Effector CD4-positive, alpha-beta T cell (primary cell): ENCODE data around the gene DPP6.

Experiments used
- DNase-seq: peaks from one replicate; pipeline ENCODE4 v3.0.0-alpha.2; 2020

The DPP6 gene

GRCh38 chr7:154777489-154777888 is 725.3 kb downstream of the DPP6 start:
- no peak for DNase-seq

GRCh38 chr7:154777908-154778307 is 725.7 kb downstream of the DPP6 start:
- DNase-seq: no peak

- no peak for DNase-seq
Measured at GRCh38 chr7:154781369-154782303, 729.4 kb downstream of the DPP6 start.

GRCh38 chr7:154783281-154783909 is 731.2 kb downstream of the DPP6 start:
- no peak for DNase-seq

GRCh38 chr7:154785898-154786297 is 733.7 kb downstream of the DPP6 start:
- no peak for DNase-seq

- DNase-seq: no peak
Measured at GRCh38 chr7:154789404-154789803, 737.2 kb downstream of the DPP6 start.

GRCh38 chr7:154791611-154792010 is 739.4 kb downstream of the DPP6 start:
- no peak for DNase-seq

GRCh38 chr7:154792436-154793055 is 740.3 kb downstream of the DPP6 start:
- no peak for DNase-seq

- DNase-seq: no peak
Measured at GRCh38 chr7:154794147-154794780, 742.1 kb downstream of the DPP6 start.

GRCh38 chr7:154795014-154795413 is 742.8 kb downstream of the DPP6 start:
- DNase-seq: no peak

- no peak for DNase-seq
Measured at GRCh38 chr7:154795437-154795836, 743.2 kb downstream of the DPP6 start.

GRCh38 chr7:154804449-154804848 is 752.3 kb downstream of the DPP6 start:
- DNase-seq: no peak

- no peak for DNase-seq
Measured at GRCh38 chr7:154812027-154812426, 759.8 kb downstream of the DPP6 start.

- DNase-seq: no peak
Measured at GRCh38 chr7:154817224-154817896, 765.2 kb downstream of the DPP6 start.

- no peak for DNase-seq
Measured at GRCh38 chr7:154827007-154827406, 774.8 kb downstream of the DPP6 start.

- no peak for DNase-seq
Measured at GRCh38 chr7:154832557-154833138, 780.5 kb downstream of the DPP6 start.

GRCh38 chr7:154836021-154836448 is 783.8 kb downstream of the DPP6 start:
- no peak for DNase-seq

- no peak for DNase-seq
Measured at GRCh38 chr7:154837087-154837486, 784.9 kb downstream of the DPP6 start.

GRCh38 chr7:154837622-154838021 is 785.4 kb downstream of the DPP6 start:
- no peak for DNase-seq

- DNase-seq: no peak
Measured at GRCh38 chr7:154840086-154840485, 787.9 kb downstream of the DPP6 start.

GRCh38 chr7:154841731-154842331 is 789.6 kb downstream of the DPP6 start:
- DNase-seq: no peak

- no peak for DNase-seq
Measured at GRCh38 chr7:154842591-154842990, 790.4 kb downstream of the DPP6 start.
